Measurements from ENCODE around the gene FNDC3B. TPM values are rescaled to one million over a fixed set of nuclear protein-coding genes. Genes with fewer than 3 reads are reported as not detected.

The FNDC3B gene
- total and polyA plus RNA-seq, 2 of the 8 experiments (the other 6 are each of a cell fraction or from before 2014, with no cell fraction given) = 14.1 to 44.4 TPM

DNA sequence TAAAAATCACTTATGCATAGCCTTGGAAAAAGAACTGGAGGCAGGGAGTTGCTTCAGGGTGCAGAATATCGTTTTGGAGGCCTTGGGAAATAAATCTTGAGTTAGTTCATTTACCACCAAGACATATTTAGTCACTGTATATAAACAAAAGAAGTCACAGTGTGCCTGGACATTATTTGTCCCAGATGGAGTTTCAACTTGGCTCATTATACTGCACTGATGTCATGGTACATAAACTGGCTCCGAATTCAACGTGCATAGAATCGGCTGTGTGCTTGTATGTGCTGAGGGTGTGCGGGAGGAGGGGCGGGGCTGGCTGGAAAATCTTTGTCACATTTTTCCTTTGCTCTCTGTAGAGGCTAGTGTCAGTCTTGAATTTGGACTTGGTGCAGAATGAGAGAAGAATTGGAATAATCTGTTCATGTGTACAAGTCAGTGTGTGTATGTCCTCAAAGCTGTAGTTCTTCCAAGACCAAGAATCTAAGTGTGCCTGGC, 86.6 kb downstream of the FNDC3B start:
- no peak overlapping the region for H2BK120ac ChIP-seq (replicated peaks; ENCODE audit: low read depth, low read length)
- H4K8ac ChIP-seq (ENCODE audit: extremely low read depth, insufficient read depth, low read length) = no peak overlapping the region
- H2BK12ac ChIP-seq (ENCODE audit: low read depth, low read length) = no peak overlapping the region
- H3K18ac ChIP-seq (ENCODE audit: extremely low read depth, low read length) = no peak overlapping the region
- H3K27me3 ChIP-seq (replicated peaks in 1 of 4; ENCODE audit: control insufficient read depth in 3 of 4, extremely low read depth in 1 of 4, insufficient read depth in 3 of 4, low read length in 3 of 4) = no peaks in the 10 kb centered on the region
- no peak overlapping the region for H3K27ac ChIP-seq (ENCODE audit: low read depth, low read length)
- no peak overlapping the region for H4K5ac ChIP-seq (ENCODE audit: insufficient read length, low read depth, low read length)
- no peak overlapping the region for H4K91ac ChIP-seq (replicated peaks; ENCODE audit: insufficient read length, low read length)
- H3K14ac ChIP-seq (ENCODE audit: insufficient read length) = no peak overlapping the region
- H3K23me2 ChIP-seq (ENCODE audit: low read depth, low read length) = no peaks in the 10 kb centered on the region
- no peak overlapping the region for H2AFZ ChIP-seq (ENCODE audit: low read length)
- H3K9ac ChIP-seq (replicated peaks in 1 of 4; ENCODE audit: extremely low read depth in 1 of 4, low read depth in 3 of 4, low read length in 3 of 4) = no peak overlapping the region
- H2BK20ac ChIP-seq (ENCODE audit: low read length) = no peak overlapping the region
- H3K56ac ChIP-seq (replicated peaks; ENCODE audit: insufficient read length, low read depth, low read length) = no peak overlapping the region
- H3K4me1 ChIP-seq (replicated peaks in 1 of 4; ENCODE audit: control insufficient read depth in 3 of 4, insufficient read depth in 4 of 4, low read length in 3 of 4) = peaks cover 0 to 9% (median 5%) of the 10 kb centered on the region in 4 experiments; a peak in 6 of 7 replicates
- H2BK5ac ChIP-seq (ENCODE audit: low read depth, low read length) = no peak overlapping the region
- H2AK5ac ChIP-seq (ENCODE audit: low read depth, low read length) = no peak overlapping the region
- H3K9me3 ChIP-seq (ENCODE audit: insufficient read depth in 2 of 2, low read depth in 1 of 2, low read length in 1 of 2) = no peaks in the 10 kb centered on the region
- POLR2A ChIA-PET (ENCODE audit: partially characterized antibody) = interaction anchor here (1.4 kb wide), 1 partner anchor 119 kb away, joined by 3 read pairs; no protein-coding TSS in a partner anchor
- H3K4me2 ChIP-seq (ENCODE audit: insufficient read depth in 1 of 2, low read depth in 2 of 2, low read length in 2 of 2) = no peak overlapping the region
- 88% methylated on average over 6 of the region's 6 CpGs; no CpG with 5 or more reads in 1 of the 2 experiments for WGBS, 2 experiments (ENCODE audit: extremely low coverage in 1 of 2, insufficient coverage in 1 of 2, insufficient read length in 1 of 2, insufficient replicate concordance in 2 of 2, low coverage in 1 of 2, low lambda C conversion rate in 2 of 2, missing lambda C conversion rate in 1 of 2)
- no peak for DNase-seq (ENCODE audit: low read depth in 1 of 2, low spot score in 2 of 2)
- CTCF ChIA-PET (ENCODE audit: partially characterized antibody) = interaction anchor here (0.5 kb wide), 1 partner anchor 18 kb away, joined by 3 read pairs; no protein-coding TSS in a partner anchor
- H3K36me3 ChIP-seq (ENCODE audit: control insufficient read depth in 2 of 4, insufficient read depth in 4 of 4, low read length in 3 of 4) = peaks cover 0 to 3% (median 1%) of the 10 kb centered on the region in 4 experiments; a peak in 2 of 8 replicates
- no peak overlapping the region for H3K4me3 ChIP-seq (ENCODE audit: extremely low read depth in 1 of 4, insufficient read depth in 2 of 4, low read depth in 3 of 4, low read length in 4 of 4)
- peaks cover 0 to 1% of the 10 kb centered on the region in 2 experiments for H4K20me1 ChIP-seq (replicated peaks in 1 of 2; ENCODE audit: control insufficient read depth in 1 of 2, insufficient read depth in 2 of 2, low read length in 2 of 2)
- FAIRE-seq = no peak
- H3K79me1 ChIP-seq (ENCODE audit: low read depth, low read length) = peaks cover 8% of the 10 kb centered on the region; the same call in 1 of the 2 replicates
- no peak overlapping the region for H2BK15ac ChIP-seq (ENCODE audit: low read length)
- no peak overlapping the region for H3K23ac ChIP-seq (ENCODE audit: insufficient read length)
- peaks cover 0 to 81% of the 10 kb centered on the region in 2 experiments for H3K79me2 ChIP-seq (ENCODE audit: control insufficient read depth in 1 of 2, insufficient read depth in 2 of 2, low read length in 2 of 2)
- no peak overlapping the region for H3K4ac ChIP-seq (replicated peaks; ENCODE audit: insufficient read length, low read depth, low read length)
- TF ChIP-seq EGR1 (IDR thresholded peaks at IDR 0.05; ENCODE audit: borderline replicate concordance, low read depth, low read length) (no peak), RFX5 (IDR thresholded peaks at IDR 0.05; ENCODE audit: borderline replicate concordance, low read depth, low read length) (no peak), CTBP2 (IDR thresholded peaks at IDR 0.05; ENCODE audit: borderline replicate concordance, insufficient read depth, insufficient read length, low read length) (no peak), RNF2 (IDR thresholded peaks at IDR 0.05; ENCODE audit: borderline replicate concordance, low read depth, low read length, missing control alignments, poor library complexity, severe bottlenecking) (no peak), SIX5 (IDR thresholded peaks at IDR 0.05; ENCODE audit: low read depth, low read length) (no peak), POLR2AphosphoS5 (IDR thresholded peaks at IDR 0.05; ENCODE audit: low read depth, low read length) (no peak), CBX5 (IDR thresholded peaks at IDR 0.05; ENCODE audit: low read depth, low read length) (no peak), POU5F1 (IDR thresholded peaks at IDR 0.05; ENCODE audit: low read depth, low read length) (no peak), KDM1A (IDR thresholded peaks at IDR 0.05; ENCODE audit: borderline replicate concordance, low read length) (no peak), SP2 (IDR thresholded peaks at IDR 0.05; ENCODE audit: low read length) (no peak)
- TF ChIP-seq, protein P1, sequence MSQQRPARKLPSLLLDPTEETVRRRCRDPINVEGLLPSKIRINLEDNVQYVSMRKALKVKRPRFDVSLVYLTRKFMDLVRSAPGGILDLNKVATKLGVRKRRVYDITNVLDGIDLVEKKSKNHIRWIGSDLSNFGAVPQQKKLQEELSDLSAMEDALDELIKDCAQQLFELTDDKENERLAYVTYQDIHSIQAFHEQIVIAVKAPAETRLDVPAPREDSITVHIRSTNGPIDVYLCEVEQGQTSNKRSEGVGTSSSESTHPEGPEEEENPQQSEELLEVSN (IDR thresholded peaks at IDR 0.05) = no peak
